ENCODE data around the gene MBTPS1.

- TF ChIP-seq REST (IDR thresholded peaks at IDR 0.05) (no peak), CTCF (IDR thresholded peaks at IDR 0.05; ENCODE audit: low read depth, low read length, missing input control) (no peak)
Observed at GRCh38 chr16:84036982-84037425, 79.7 kb downstream of the MBTPS1 start.

Measured in liver (tissue), 2 donors.